SK-N-SH (cell line): ENCODE data around the gene KIF18A.

Experiments used
- EZH2phosphoT487 ChIP-seq: fragments of 200-600 bp; sonication (generic); IDR thresholded peaks from 2 replicates; pipeline ENCODE4 v1.6.1; 2017; ENCODE audit warnings: low read depth, mixed run types, mild to moderate bottlenecking, antibody characterized with exemption, moderate library complexity, borderline replicate concordance
- SIN3A ChIP-seq: IDR thresholded peaks from 2 replicates; pipeline ENCODE4 v1.6.1; 2012; ENCODE audit warnings: low read depth, mild to moderate bottlenecking, low read length, moderate library complexity, borderline replicate concordance

- no peak for TF ChIP-seq EZH2phosphoT487
- no peak for TF ChIP-seq SIN3A
These were observed 136.8 kb downstream of the KIF18A start for GRCh38 chr11:27971171-27971570.
